Stimulated activated CD4-positive, alpha-beta T cell treated with anti-CD3 and anti-CD28 coated beads, Interleukin-4, amount 100 ng/mL, for 1 hour (primary cell): Measurements from ENCODE around the gene XAB2.

Experiments used
- DNase-seq: peaks from one replicate; pipeline ENCODE4 v3.0.0-alpha.2; 2020

XAB2 gene

GRCh38 chr19:7575434-7576040 is 53.8 kb downstream of the XAB2 start:
- DNase-seq, result no peak

- DNase-seq, result no peak
Measured at GRCh38 chr19:7570761-7571160, 58.6 kb downstream of the XAB2 start.
